NCI-H1436 treated with DMSO at 0.1 percent for 48 hours (cell line): ENCODE measurements around the gene TOM1.

Experiments used
- DNase-seq: peaks from one replicate; lab custom pipeline; 2025; lab: John Stamatoyannopoulos, UW

TOM1 gene

DNA sequence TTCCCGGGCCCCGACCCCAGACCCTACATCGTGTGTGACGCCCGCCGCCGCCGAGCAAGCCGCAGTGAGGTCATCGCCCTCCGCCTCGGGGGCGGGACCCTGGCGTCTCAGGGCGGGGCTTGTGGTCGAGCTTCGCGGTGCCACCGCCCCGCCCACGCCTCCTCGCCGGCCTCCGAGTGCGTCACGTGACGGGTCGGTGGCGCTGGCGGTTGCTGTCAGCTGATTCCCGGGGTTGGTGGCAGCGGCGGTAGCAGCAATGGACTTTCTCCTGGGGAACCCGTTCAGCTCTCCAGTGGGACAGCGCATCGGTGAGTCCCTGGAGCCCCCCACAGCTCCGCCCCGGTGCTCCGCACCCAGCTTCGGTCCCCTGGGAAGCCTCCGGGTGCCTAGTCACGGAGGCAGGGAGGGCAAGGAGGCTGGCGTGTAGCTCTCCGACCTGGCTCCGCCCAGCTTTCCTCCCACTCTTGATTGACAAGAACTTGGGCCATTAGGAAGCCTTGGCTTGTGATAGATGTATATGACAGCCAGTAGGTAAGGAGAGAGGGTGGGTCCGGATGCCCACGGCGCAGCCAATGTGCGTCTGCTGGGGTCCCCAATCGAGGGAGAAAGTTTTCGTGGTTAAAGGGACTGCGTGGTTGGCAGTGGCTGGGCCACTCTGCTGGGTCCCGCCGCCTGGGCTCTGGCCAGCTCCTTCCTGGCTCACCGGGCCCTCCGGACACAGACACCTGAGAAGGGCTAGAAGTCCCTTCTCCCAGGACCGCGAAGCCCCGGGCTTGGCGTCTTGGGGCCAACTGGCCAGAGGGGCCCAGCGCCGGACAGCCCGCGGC lies at the start of gene TOM1:
TOM1 (plus strand) TSS at position 222 of the 827 bp plus-strand sequence; CDS start at position 257, 35 bp downstream.
- DNase-seq: peak; percentile 85

DNA sequence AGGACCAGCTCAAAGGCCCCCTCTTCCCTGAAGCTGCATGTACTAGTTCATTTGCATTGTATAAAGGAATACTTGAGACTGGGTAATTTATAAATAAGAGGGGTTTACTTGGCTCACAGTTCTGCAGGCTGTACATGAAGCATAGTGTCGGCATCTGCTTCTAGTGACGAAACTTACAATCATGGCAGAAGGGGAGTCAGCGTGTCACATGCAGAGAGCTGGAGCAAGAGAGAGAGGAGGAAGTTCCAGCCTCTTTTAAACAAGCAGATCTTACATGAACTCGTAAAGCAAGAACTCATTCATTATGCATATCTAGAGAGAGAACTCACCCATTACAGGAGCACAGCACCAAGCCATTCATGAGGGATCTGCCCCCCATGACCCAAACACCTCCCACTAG lies 49.5 kb upstream of the TOM1 start:
- DNase-seq: no peak

DNA sequence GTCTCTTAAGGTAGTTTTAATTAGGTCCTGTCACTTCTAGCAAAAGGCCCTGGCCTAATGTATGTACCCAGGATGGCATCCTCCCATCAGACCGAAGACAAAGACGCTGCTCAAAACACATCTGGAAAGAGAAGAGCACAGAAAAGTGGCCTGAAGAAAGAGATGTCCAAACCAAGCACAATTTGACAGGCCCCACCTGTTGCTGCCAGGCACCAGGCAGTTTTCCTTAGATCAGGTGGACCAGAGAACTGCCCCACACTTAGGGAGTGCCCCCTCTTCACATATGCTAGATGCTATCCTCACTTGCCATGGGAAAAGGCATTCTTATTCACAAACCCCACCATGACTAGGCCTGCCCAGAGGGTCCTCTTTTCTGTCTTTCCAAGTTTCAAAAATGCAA lies 45.7 kb upstream of the TOM1 start:
- DNase-seq: no peak

DNA sequence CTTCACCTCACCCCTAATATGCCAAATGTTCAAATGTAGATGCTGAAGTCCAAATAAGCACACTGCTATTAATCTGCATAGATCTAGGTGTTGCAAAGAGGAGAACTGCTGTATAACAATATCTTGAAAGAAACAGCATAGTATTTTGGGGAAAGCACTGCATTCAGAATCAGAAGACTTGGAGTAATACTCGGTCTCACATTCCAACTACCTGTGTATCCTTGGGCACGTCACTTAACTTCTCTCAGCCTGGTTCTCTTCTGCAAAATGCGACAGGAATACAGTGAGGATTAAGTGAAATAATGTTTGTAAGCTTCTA lies 42.7 kb upstream of the TOM1 start:
- no peak for DNase-seq

DNA sequence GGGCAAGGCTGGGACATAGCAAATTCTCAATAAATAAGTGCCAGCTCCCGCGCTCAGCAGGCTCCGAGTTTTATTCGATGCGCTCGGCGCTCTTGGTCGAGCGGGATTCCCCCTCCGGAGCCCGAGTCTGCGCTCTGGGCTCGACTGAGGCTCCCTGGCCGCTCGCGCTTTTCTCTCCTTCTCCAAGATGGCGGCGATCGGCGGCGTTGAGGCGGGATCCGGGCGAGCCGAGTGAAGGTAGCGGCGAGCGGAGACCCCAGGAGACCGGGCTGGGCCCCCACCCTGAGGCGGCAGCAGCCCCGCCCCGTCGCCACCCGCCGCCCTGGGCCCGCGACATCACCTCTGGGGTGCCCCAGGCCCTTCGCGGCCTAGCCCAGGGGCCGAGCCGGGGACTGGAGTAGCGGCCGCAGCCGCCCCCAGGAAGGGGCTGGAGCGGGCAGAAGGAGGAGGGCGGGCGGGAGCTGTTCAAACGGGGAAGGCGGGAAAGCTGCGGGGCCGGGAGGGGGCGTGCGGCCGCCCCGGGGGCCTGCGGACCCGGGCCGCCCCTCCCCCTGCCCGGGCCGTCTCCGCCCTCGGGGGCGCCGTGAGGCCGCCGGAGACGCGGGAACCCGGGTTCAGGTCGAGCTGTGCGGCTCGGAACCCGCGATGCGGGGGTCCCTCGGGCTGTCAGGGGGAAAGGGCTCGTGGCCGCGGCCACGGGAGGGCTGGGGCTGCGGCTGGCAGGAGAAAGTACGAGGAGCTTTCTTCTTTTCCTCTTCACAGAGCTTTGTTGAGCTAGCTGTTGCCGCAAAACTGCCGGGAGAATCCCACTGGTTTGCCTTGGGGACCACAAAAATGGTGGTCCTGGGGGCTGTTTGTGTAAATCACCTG lies 42.1 kb upstream of the TOM1 start, which contains the start of gene HMGXB4:
HMGXB4 (plus strand) TSS at position 173 of the 870 bp plus-strand sequence. CDS start 4,898 bp downstream, outside the sequence.
- peak; percentile 44 for DNase-seq

DNA sequence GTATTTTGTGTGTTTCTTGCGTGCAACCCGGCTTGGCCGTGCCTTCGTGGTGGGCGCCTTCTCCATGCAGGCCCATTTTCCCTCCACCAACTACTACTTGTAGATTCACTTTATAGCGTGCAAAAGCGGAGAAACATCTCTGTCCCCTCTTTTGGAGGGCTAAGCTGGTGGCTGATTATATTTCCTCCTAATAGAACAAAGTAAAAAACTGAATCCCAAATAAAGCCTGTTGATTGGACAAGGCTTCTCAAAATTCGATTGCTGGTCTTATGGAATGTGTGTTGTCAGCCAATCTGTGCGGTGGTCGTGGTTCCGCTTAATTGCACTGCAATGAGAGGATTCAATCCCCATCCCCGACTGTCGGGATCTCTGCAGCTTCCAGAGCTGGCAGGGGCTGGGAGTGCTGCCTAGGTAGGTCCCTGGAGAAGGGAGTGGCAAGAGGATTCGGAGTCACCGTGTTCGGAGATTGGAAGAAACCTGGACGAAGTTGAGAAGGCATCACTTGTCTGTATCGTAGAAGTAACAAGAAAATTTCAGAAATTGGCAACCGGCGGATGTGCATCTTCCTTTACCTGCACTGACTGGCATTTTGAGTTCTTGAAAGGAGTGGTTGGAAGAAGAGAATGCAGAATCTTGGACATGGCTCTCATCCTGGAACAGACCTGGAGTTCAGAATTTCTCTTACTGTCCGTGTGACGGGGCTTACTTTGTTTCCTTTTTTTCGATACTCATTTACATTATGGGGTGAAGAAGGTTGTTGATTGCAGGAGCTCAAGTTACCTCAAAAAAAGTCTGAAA lies 41.3 kb upstream of the TOM1 start:
- no peak for DNase-seq

DNA sequence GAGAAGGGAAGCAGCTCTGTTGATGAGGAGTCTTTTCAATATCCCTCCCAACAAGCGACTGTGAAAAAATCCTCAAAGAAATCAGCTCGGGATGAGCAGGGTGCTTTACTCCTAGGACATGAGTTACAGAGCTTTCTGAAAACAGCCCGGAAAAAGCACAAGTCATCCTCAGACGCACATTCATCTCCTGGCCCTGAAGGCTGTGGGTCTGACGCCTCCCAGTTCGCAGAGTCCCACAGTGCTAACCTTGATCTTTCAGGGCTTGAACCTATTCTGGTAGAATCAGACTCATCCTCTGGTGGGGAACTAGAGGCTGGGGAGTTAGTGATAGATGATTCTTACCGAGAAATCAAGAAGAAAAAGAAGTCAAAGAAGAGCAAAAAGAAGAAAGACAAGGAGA lies 34.7 kb upstream of the TOM1 start:
- no peak for DNase-seq

DNA sequence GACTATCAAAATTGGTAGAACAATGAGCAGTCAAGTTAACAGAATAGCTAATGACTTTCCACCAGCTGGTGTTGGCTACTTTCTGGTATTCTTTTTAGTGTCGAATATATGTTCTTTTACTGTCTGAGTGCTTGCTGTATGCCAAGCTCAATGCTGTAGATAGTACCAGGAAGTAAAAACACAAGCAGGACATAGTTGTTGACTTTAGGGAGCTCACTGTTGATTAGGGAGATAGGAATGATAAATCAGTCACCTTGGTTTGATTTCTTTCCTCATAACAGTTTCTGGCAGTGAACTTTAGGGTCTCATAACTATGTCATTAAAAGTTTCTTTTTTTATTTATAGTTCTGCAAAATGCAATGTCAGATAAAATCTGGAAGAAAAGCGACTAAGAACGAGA lies 33.4 kb upstream of the TOM1 start:
- no peak for DNase-seq

- no peak for DNase-seq
Measured at GRCh38 chr22:35269630-35270029, 30.1 kb upstream of the TOM1 start.

DNA sequence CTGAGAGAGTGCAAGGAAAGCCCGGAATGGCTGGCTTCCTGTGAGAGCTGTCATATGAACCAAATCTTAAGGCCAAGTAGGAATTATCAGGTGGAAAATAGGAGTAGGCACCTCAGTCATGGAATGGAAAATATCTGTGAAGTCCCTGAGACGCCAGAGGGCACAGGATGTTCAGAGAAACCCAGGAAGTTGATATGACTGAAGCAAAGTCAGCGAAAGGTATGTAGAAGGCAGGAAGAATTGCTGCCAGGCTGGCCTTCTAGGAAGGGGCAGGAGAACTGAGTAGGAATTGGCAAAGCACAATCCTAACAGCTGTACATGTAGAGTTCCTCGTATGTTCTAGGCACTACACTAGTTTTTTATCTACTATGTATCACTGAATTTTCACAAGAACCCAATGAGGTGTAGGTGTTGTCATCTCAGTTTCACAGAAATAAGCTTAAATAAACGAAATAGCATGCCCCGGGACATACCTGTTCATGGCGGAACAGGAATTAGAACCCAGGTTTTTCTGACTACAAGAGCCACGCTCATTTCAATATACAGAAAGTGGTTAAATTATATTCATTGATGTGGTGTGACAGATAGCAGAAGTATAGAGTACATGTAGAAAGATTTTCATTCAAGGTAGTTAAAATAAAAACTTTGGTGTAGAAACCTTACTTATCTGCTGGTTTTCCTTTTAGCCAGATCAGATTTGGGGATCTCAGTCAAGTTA lies 25.4 kb upstream of the TOM1 start:
- no peak for DNase-seq

DNA sequence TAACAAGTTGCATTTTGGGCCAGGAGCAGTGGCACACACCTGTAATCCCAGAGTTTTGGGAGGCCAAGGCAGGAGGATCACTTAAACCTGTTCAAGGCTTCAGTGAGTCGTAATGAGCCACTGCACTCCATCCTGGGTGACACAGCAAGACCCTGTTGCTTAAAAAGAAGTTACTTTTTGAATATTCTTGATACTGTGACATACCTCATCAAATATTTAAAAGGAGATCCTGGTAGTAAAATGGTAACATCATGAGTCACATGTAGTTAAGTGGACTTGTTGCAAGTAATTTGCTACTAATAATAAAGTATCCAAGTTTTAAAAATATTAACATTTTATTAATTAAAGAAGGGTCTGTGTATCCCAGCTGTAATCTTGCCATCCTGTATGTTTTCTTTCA lies 24.1 kb upstream of the TOM1 start:
- DNase-seq: no peak

GRCh38 chr22:35276019-35276418 lies 23.7 kb upstream of the TOM1 start:
- DNase-seq: no peak

DNA sequence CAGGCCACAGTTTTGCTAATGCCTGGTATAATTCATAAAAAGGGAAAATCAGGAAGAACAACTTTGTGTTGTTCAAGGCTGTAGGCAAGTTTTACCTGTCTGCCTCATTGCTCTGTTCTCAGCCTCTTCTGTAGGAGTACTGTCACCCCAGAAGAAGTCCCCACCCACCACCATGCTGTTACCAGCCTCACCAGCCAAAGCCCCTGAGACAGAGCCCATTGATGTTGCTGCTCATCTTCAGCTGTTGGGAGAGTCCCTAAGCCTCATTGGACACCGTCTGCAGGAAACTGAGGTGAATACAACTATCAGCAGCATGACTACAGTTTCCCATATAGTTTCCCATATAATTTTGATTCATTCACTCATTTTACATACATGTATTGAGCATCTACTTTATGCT lies 11.6 kb upstream of the TOM1 start:
- DNase-seq: no peak

- DNase-seq: no peak
Measured at GRCh38 chr22:35292786-35293185, 6.9 kb upstream of the TOM1 start.

GRCh38 chr22:35296051-35296450 lies 3.6 kb upstream of the TOM1 start:
- DNase-seq: no peak

GRCh38 chr22:35299217-35299672 lies 449 bp upstream of the TOM1 start:
- no peak for DNase-seq

- DNase-seq: no peak
Measured at GRCh38 chr22:35301372-35301874, 1.7 kb downstream of the TOM1 start.

DNA sequence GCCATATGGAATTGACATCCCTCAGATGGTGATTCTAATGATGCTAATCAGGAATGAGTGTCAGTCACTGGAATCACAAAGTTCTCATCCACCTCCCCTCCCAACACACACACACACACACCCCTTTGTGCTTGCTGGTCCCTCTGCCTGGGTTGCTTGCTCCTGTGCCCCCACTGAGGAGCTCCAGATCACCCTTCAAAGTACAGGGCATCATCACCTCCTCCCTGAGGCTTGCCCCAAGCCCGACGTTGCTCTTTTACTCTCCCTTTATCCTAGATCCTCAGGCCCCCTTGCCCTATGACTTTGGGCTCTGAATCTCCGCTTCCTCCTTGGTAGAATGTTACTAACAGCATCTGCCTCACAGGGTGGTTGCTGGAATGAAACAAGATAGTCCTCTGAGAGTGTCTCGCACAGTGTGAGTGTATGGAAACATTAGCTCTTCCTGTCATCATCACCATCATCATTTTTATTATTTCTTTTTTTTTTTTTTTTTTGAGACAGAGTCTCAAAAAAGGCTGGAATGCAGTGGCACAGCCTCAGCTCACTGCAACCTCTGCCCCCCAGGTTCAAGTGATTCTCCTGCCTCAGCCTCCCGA lies 3.4 kb downstream of the TOM1 start:
- DNase-seq: no peak

DNA sequence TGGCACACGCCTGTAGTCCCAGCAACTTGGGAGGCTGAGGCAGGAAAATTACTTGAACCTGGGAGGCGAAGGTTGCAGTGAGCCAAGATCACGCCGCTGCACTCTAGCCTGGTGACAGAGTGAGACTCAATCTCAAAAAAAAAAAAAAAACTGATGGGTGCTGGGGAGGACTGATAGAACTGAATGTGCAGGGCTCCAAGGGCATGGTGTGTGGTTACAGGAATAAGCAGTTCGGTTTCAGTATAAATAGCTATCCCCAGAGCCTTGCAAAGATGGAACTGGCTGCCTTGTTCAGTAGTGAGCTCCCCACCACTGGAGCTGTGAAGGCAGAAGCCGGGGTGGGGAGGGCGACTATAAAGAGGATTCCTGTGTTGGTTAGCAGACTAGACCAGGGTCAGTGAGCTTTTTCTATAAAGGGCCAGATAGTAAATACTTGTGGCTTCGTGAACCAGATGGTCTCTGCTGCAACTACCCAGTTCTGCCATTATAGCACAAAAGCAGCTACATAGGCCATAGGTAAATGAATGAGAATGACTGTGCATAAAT lies 5.9 kb downstream of the TOM1 start:
- no peak for DNase-seq

DNA sequence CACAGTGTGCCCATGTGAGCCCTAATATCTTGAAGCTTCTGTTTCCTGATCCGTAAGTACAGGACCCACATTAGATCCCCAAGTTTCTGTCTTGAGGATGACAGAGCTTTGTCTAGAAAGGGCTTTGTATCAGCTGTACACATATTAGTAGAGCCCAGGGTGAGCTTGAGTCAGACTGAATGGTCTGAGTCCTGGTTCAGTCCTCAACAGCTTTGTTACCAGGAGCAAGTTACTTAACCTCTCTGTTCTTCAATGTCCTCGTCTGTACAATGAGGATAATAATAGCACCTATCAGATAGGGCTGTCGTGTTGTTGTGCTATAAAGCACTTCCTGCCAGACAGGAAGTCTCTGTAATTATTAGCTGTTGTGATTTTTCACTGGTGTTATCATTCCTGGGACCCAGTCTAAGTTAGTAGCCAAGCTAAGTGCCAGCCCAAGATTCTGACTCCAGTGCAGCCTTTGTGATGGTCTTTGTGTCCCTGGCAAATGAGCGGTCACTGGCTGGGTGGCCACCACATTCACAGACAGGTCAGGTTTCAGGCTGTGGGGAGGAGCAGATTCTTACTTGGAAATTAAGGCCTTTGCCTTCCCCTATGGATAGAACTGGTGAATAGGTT lies 6.8 kb downstream of the TOM1 start:
- DNase-seq: no peak
